GM13977 (cell line): ENCODE results near the gene SAPCD2.

ENCODE experiments used
- DNase-seq: peaks from one replicate; pipeline ENCODE4 v3.0.0; 2012; ENCODE audit warnings: low spot score
- CTCF ChIP-seq: IDR thresholded peaks from 2 replicates; pipeline ENCODE4 v1.5.1; 2012; ENCODE audit warnings: mild to moderate bottlenecking, control low read depth; ENCODE audit not compliant: insufficient read depth; ENCODE audit errors: extremely low read depth, missing control alignments
- in situ Hi-C: fragments of 300-500 bp; cut with MboI; formaldehyde crosslinking; loops from one replicate; pipeline ENCODE4 v1.12.0; 2022; ENCODE audit warnings: low sequenced_read_pairs, low pct_unique_long_range_greater_than_20kb, mixed read lengths, inconsistent platforms; ENCODE audit not compliant: unreplicated experiment

SAPCD2 gene

GRCh38 chr9:137014166-137014565, 56.2 kb downstream of the SAPCD2 start:
- in situ Hi-C loops: no loop called here
- TF ChIP-seq CTCF: no peak

GRCh38 chr9:137013571-137013940, 56.8 kb downstream of the SAPCD2 start:
- in situ Hi-C loops: no loop called here
- no peak for DNase-seq

More at GRCh38 chr9:137014166-137014565, 56.2 kb downstream of the SAPCD2 start:
- DNase-seq: no peak

GRCh38 chr9:137012694-137013570, 57.4 kb downstream of the SAPCD2 start:
- no peak for TF ChIP-seq CTCF
- in situ Hi-C loops: no loop called here
- DNase-seq: no peak

More at GRCh38 chr9:137013571-137013940, 56.8 kb downstream of the SAPCD2 start:
- no peak for TF ChIP-seq CTCF
